IPS-18c (cell line): ENCODE results near the gene CAPSL.
"Not testable (repeated sequence)": the region's sequence is repeated elsewhere in the genome, so short reads cannot be mapped to it uniquely, and the experiment has no call there.

Source experiments
- H3K4me3 ChIP-seq: 2 replicates; pipeline ENCODE4 v1.7.0; 2013; ENCODE audit warnings: low read depth, mild to moderate bottlenecking, low read length, moderate library complexity; ENCODE audit not compliant: insufficient read depth
- H3K9me3 ChIP-seq: one replicate; pipeline ENCODE4 v1.6.1; 2013; ENCODE audit warnings: mild to moderate bottlenecking, low read length, moderate library complexity; ENCODE audit not compliant: control insufficient read depth, insufficient read depth

The CAPSL gene

GRCh38 chr5:35857606-35858205 is 80.7 kb downstream of the CAPSL start:
- Histone ChIP-seq H3K4me3 (no peak overlapping the region), H3K9me3 (peaks cover 4% of the 10 kb centered on the region)

GRCh38 chr5:35856765-35857351 is 81.6 kb downstream of the CAPSL start, which contains the start of gene IL7R:
Gene IL7R, plus strand, starts transcription at chr5:35856891. Its CDS starts 87 bp downstream, at chr5:35856978.
- no peaks in the 10 kb centered on the region for H3K9me3 ChIP-seq
- H3K4me3 ChIP-seq = no peak within 1 kb of the TSS

- not testable (repeated sequence) for H3K4me3 ChIP-seq, H3K9me3 ChIP-seq
Measured at GRCh38 chr5:35856186-35856764, 82.1 kb downstream of the CAPSL start.

- no peak overlapping the region for H3K4me3 ChIP-seq
- H3K9me3 ChIP-seq = no peaks in the 10 kb centered on the region
Measured at GRCh38 chr5:35855187-35855586, 83.2 kb downstream of the CAPSL start.
